NCI-H1436 treated with DMSO at 0.1 percent for 48 hours (cell line): ENCODE results near the gene LSM14B.
"Not testable (repeated sequence)": the region's sequence is repeated elsewhere in the genome, so short reads cannot be mapped to it uniquely, and the experiment has no call there.

ENCODE experiments used
- DNase-seq: peaks from one replicate; lab custom pipeline; 2025; lab: John Stamatoyannopoulos, UW

LSM14B gene

DNA sequence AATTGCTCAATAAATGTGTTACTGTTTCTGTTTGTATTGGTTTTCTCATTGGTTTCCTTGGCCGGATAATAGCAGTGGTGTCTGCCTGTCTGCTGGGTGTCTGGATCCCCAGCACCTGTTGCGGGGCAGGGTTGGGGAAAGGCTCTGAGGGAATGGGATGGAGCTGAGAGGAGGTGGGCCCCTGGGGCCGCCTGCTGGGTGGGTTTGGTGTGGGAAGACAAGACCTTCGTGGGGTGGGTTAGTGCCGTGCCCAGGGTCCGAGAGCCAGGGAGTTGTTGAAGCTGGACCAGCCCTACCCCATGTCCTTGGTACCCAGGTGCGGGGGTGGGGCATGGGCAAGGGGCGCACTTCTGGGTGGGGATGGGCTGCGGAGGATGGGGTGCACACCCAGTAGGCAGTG is 25.3 kb downstream of the LSM14B start:
- DNase-seq = no peak

DNA sequence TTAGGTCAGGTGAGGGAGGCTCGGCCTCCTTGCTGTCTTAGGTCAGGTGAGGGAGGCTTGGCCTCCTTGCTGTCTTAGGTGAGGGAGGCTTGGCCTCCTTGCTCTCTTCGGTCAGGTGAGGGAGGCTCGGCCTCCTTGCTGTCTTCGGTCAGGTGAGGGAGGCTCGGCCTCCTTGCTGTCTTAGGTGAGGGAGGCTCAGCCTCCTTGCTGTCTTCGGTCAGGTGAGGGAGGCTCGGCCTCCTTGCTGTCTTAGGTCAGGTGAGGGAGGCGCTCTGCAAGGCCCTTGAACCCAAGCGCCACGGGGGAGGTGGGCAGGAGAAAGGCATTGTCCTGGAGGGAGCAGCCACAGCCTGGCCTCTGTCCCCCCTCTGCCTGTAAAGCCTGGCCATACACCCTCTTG is 26.1 kb downstream of the LSM14B start:
- DNase-seq = not testable (repeated sequence)

DNA sequence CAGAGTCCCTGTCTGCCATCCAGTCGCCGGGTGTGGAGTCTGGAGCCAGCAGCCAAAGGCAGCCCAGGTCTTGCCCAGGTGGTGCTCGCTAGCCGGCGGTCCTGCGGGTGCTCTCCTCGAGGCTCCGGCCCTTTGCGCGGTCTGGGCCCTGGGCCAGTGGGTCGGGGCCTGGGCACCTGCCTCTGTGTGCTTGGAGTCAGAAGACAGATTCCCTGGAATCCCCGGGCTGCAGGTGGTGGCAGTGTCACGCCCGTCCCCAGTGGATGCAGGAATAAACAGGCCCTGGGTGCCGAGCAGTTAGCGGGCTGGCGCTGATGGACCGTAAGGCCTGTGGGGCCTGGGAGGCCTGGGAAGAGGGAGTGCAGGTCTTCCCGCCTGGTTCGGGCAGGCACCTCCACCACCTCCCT is 26.6 kb downstream of the LSM14B start:
- no peak for DNase-seq

DNA sequence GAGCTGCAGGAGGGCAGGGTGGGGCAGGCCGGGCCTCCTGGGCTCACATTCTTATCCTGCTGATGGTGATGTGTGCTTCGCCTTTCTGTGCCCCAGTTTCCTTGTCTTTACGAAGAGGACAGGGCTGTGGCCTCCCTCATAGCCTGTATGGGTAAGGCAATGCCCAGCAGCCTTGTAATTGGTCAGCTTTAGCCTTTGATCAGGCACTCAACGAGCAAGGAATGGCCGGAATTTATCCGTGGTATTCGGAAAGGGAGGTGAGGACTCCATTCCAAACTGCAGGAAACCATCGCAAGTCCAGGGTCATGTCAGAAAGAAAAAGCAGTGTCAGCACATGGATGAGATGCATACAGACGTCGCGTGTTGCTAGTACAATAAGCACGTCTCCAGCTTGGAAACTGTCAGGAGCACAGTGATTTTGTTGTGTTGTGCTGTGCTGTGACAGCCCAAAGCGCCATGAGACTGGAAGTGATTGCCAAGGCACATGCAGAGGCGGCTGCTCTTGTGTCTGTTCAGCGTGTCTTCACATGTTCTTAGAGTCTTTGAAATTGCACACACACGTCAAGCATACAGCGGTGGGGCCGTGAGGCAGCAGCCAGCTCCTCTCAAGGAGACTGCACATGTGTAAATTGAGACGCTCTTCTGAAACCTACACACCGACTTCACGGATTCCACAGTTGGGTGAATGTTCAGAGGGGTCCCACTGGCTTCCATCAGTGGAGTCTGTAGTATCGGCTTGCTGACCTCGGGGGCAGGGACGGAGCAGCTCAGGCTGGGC is 27.4 kb downstream of the LSM14B start:
- no peak for DNase-seq

DNA sequence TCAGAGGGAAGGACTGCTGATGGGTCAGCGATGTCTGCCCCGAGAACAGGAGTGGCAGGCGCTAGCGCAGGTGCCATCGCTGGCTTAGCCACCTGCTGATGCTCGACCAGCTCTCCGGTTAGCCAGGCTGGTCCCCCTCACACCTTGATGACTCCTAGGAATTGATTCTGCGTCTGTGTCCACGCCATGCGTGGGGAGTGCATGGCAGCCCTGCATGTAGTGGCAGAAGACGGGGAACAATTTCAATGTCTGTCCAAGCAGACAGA is 28.0 kb downstream of the LSM14B start:
- DNase-seq = no peak

DNA sequence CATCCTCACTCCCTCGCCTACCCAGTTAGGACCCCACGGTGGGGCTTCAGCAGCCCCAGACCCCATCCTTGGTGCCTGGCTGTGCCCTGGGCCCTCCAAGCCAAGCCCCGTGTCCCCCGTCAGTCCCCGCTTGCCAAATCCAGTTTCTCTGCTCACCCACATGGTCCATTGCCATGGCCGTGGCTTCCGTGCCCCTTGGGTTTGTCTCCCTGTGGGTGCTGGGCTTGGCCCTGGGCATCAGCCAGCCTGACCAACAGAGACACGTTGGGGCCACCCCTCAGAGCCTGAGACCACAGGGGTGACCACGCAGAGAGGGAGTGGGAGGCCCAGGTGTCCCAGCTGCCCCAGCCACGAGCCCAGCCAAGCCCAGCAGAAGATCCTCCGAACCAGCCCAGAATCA is 28.9 kb downstream of the LSM14B start:
- DNase-seq = no peak

DNA sequence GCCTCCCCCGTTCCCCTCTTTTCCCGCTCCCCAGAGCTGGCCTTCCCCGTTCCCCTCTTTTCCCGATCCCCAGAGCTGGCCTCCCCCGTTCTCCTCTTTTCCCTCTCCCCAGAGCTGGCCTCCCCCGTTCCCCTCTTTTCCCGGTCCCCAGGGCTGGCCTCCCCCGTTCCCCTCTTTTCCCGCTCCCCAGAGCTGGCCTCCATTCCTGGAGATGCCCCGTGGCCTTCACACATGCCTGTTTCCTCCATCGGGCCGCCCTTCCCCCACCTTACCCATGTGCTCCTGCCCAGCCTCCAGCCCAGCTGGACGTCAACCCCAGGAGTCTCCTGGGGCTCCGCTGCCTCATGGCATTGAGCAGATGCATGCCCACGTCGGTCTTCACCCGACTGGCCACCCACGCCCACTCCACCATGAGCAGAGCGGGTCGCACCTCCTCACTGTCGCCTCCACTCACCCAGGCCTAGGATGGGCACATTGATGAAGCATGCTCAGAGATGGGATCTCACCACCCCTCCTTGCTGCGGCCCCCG is 29.6 kb downstream of the LSM14B start:
- no peak for DNase-seq

DNA sequence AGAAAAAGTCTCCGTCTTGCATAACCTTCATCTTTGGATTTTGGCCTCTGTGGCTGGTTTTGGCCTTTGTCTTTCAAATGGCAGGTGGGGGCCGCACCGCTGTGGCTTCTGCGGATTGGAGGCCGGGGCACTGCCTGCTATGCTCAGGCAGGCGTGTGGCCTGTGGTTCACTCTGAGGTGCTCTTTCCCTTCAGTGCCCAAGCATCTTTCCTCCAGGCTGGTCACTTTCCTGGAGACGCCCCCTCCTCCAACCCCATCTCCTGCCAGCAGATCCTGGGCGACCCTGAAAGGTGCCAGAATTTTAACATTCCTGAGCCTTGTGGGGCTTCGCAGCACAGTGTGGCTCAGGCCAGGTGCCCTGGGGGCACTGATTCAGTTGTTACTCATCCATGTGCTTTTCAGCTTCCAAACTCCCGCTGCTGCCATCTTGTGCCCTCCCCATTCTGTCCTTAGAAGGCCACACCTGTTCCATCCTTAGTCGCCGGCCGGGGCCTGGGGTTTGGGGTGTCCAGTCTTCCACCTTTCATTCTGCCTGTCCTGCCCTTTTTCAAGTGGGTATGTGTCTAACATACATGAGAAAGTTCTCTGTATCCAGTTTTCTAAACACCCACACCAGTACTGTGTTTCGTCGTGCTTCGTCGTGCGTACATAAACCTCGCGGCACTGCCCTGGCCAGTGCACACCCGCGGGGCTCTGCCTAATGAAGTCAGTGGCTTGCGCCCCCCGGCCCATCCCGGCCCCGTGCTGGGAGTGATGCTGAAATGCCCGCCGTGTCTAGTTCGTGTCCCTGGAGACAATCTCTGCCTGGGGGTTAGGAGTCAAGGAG is 33.4 kb downstream of the LSM14B start:
- no peak for DNase-seq

DNA sequence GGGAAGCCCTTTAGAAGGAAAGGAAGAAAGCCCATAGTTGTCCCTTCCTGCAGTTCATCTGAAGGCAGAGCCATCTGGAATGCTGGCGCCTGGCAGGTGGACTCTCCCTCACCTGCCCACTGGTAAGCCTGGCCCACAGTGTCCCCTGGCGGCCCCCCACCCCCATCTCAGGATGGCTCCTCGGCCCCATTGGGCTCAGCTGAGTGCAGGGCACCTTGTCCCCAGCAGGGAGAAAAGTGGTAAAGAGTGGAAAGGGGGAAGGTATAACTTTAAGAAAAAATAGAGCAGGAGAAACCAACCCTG is 33.9 kb downstream of the LSM14B start:
- DNase-seq = no peak

DNA sequence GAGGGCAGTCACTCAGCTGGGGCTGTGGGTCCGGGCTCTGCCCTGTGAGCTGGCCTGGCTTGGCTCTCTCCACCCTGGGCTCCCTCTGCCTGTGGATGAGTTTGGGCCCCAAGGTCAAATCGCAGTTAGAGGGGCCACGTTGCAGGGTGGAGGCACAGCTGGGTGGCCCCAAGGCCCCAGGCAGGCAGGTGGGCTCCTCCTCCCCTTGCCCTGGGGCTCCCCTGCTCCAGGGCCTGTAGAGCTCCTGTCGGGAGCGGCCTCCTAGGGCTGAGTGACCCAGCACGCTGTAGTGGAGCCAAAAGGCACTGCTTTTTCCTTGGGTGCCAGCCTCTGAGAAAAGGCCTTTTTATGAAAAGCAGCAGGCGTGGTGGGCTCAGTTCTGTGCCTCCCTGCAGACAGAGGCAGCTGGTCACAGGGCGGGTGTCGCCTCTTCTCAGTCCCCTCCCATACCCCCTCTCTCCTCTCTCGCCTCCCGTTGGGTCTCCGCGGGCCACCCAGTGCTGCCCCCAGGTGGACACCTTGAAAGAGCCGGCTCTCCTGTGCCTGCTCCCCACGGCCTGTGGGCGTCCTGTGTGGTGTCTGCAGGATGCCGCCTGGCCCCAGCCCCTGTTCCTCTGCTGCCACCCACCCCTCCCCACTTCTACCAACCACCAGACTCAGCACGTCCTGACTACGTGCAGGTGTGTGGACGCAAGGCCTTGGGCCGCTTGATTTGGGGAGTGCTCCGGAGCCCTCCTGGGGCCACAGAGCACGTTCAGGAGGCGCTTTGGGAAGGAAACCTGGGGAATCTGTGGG is 34.5 kb downstream of the LSM14B start:
- DNase-seq = no peak

DNA sequence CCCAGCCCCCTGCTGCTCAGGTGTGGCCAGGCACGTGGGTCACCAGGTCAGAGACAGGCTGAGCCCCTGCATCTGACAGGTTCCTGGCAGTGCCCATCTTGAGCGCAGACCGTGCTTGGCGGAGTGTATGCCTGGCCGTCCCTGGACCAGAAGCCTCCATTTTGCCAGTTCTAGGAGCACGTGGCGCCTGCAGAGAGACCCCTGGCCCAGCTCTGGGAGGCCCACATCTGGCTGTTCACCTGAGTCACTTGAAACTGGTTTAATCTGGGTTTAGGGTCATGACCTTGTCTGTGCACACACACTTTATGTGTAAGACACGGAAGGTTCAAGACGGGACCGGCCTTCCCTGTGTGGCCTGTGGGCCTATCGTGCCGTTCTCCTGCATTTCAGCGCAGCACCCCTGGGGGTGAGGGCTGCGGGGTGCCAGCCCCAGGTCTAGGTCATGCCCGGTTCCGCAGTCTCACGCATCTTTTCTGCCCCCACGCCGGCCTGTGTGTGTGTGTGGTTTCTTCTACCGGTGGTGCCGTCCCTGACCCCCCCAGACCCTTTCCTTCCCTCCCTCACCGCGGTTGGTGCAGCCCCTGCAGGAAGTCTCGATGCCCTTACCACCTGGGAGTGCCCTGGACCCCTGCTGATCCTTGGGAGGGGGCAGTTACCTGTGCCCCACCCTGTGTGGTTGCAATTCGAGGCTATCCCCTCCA is 35.3 kb downstream of the LSM14B start:
- no peak for DNase-seq

DNA sequence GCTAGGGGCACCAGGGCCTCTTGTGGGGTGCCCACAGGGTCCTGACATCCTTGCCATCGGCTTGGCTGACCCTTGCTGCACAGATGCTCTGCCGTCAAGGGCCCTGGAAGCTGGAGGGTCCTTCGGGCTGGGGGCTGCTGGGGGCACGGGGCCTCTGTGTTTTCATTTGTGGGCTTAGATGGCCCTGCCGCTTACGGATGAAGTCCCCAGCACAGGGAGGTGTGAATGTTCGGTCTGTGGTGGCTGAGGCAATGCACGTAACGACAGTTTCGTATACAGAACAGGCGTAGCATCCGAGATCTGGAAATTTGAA is 35.8 kb downstream of the LSM14B start:
- DNase-seq = no peak

DNA sequence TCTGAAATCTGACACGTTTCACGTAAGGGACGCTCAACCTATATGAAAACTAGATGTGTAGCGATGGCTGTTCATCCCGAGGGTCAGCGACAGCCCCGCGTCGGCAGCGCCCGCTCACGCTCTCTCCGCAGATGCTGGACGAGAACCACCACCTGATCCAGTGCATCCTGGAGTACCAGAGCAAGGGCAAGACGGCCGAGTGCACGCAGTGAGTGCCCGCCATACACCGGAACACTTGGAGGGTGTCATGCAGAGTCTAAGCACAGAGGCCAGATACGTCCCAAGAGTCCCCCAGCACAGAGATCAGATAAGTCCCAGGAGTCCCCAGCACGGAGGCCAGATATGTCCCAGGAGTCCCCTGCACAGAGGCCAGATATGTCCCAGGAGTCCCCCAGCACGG is 36.3 kb downstream of the LSM14B start:
- no peak for DNase-seq

DNA sequence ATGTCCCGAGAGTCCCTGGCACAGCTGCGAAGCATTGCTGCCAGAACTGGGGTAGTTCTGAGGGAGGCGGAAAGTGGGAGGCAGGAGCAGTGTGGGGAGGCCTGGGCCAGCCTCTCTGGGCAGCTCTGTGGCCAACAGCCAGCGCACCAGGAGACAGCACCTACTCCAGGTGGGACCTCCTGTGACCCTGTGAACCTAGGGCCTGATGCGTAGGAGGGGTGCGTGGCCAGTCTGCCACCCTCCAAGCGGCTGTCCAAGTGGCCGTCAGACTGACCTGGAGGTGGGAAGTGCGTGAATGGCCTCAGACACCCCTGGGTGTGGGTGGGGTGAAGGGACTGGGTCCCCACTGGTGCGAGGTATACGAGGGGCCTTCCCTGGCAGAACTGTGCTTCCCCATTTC is 36.8 kb downstream of the LSM14B start:
- no peak for DNase-seq

DNA sequence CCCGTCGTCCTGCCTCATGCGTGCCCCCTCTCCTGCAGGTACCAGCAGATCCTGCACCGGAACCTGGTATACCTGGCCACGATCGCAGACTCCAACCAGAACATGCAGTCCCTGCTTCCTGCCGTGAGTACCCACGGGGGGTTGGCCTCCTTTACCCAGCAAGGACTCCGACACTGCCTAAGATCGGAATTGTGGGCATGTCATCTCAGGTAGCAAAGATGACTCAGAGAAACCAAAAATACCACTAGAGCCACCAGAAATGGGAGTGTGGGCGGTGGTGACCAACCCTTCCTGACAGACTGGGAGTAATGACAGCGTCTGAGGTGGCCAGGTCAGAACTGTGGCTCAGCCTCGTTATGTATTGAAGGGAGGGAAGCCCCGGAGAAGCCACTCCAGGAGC is 37.6 kb downstream of the LSM14B start:
- no peak for DNase-seq

DNA sequence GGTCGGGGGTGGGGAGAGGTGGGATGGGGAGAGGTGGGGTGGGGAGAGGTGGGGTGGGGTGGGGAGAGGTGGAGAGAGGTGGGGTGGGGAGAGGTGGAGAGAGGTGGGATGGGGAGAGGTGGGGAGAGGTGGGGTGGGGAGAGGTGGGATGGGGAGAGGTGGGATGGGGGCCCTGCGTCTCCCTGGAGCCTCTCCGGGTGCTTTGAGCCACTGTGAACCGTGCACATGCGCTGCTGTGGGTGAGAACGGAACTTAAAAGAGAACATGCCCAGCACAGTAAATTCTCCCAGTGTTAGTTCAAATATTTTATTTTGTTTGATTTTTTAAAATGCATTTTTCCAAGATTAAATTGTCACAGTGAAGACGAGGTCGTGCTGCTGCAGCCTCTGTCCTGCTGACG is 38.0 kb downstream of the LSM14B start:
- DNase-seq = no peak

DNA sequence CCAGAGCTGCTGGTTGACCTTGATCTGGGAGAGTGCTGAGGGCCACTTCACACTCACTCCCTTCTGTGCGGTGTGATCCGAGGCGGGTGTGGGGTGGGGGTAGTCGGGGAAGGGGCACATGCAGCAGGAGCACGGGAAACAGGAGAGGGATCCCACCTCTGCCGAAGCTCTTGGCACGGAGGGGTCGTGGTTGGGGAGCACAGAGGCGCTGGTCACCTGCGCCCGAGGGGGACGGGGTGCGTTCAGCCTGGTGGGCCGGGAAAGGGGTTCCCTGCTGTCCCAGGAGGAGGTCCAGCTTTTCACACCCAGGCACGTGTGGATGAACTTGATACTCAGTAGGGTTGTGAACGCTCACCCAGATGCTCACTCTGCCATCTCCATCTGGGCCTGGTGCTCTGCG is 38.6 kb downstream of the LSM14B start:
- no peak for DNase-seq

DNA sequence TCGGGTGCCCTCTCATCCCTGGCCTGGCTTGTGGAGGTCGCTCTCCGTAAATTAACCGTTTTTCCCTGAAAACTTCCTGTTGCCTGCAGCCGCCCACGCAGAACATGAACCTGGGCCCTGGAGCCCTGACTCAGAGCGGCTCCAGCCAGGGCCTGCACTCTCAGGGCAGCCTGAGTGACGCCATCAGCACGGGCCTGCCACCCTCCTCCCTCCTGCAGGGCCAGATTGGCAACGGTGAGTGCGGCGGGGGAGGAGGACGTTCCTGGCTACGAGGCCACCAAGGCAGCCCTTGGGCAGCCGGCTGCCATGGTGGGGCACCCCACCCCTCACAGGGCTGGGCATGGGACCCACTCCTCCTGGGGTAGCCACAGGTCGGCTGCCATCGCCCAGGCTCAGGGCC is 39.1 kb downstream of the LSM14B start:
- DNase-seq = no peak

DNA sequence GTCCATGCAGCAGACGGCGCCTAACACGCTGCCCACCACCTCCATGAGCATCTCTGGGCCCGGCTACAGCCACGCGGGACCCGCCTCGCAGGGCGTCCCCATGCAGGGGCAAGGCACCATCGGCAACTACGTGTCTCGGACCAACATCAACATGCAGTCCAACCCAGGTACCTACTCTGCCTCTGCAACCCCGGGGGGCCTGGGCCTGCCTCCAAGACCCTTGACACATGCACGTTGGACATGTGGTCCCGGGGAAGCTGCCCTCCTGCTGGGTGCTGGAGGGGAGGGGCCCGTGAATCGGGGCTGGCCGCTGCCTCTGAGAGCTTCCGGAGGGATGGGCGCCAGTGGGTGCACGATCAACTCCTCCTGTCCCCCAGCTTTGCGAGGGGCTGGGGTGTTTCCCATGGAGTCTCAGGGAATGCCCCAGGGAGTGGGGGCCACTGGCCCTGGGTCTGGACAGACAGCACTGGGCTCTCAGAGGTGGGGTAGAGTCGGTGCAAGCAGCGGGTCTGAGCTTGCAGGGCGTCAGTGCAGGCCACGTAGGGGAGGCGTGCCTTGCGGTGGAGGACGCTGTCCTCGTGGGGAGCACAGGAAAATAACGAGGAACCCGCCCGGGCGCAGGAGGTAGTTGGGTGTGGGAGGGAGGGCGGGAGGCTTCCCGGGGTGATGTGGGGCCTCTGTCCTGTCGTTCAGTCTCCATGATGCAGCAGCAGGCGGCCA is 40.6 kb downstream of the LSM14B start:
- no peak for DNase-seq

DNA sequence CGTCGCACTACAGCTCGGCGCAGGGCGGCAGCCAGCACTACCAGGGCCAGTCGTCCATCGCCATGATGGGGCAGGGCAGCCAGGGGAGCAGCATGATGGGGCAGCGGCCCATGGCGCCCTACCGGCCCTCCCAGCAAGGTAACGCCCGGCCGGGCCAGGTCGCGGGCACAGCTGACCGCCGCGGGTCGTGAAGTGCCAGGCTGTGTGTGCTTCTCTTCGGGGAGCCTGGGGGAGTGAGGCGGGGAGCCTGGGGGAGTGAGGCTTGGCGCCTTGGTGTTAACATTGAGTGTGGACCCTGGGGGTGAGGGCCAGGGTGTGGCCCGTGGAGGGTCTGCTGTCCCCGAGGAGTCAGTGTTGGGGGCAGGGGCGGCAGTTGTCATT is 41.2 kb downstream of the LSM14B start:
- no peak for DNase-seq

DNA sequence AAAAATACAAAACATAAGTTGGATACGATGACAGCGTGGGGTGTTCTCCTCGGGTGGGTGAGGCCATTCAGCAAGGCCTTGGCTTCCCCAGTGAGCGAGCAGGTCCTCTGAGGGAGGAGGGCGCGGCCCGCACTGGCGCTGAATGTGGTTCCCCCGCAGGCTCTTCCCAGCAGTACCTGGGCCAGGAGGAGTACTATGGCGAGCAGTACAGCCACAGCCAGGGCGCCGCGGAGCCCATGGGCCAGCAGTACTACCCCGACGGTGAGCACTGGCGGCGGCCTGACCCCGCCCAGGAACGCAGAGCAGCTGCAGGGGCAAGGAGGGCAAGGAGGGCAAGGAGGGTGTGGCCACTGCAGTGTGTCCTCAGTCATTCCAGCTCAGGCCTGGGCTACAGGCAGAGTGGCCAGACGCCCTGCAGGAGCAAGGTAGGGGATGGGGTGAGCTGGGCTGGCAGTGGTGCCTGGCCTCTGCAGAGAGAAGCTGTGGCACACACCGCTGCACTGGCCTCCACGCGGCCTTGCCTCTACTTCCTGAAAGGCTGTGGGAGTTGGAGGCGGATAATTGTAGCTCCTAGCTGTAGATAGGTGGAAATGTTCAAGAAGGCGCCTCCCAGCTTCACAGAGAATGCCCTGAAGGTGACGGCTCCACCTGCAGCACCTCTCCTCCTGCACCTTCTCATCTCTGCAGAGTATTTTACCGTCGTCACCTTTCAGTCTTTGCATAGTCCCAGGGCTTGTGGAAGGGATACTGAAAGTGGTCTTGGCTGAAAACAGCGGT is 41.9 kb downstream of the LSM14B start:
- no peak for DNase-seq
